GM21526 (cell line): Measurements from ENCODE around the gene CLCC1.

Source experiments
- ATAC-seq: cut with Tn5 transposase; IDR thresholded peaks from one replicate; pipeline ENCODE4 v1.9.1; 2021; ENCODE audit warnings: moderate library complexity; ENCODE audit not compliant: unreplicated experiment, low FRiP score

Gene CLCC1

GRCh38 chr1:108916788-108917187, 46.5 kb downstream of the CLCC1 start:
- ATAC-seq, result no peak
